GM12878 (cell line): ENCODE results near the gene LGALS1. TPM values are rescaled to one million over a fixed set of nuclear protein-coding genes. Genes with fewer than 3 reads are reported as not detected.

ENCODE experiments used
- NFYB ChIP-seq: IDR thresholded peaks from 2 replicates; pipeline ENCODE4 v1.6.1; 2011; ENCODE audit warnings: low read depth, mild to moderate bottlenecking, low read length, improper control_type of control experiment, moderate library complexity; ENCODE audit not compliant: insufficient read depth
- NR2C1 ChIP-seq: fragments of 450-650 bp; IDR thresholded peaks from 2 replicates; pipeline ENCODE4 v1.6.1; 2017; ENCODE audit warnings: antibody characterized with exemption, mild to moderate bottlenecking, moderate library complexity
- PAX8 ChIP-seq: fragments of 450-650 bp; IDR thresholded peaks from 2 replicates; pipeline ENCODE4 v1.6.1; 2017; ENCODE audit warnings: mild to moderate bottlenecking, moderate library complexity
- POLR2AphosphoS2 ChIP-seq: IDR thresholded peaks from 2 replicates; pipeline ENCODE4 v1.6.1; 2011; ENCODE audit warnings: low read depth, mild to moderate bottlenecking, low read length, improper control_type of control experiment, moderate library complexity
- SUZ12 ChIP-seq: fragments of 200-600 bp; sonication (generic); IDR thresholded peaks from one replicate; pipeline ENCODE4 v1.6.1; 2018; ENCODE audit warnings: antibody characterized with exemption, mild to moderate bottlenecking; ENCODE audit not compliant: unreplicated experiment
- TAF1 ChIP-seq: IDR thresholded peaks from 2 replicates; pipeline ENCODE4 v1.6.1; 2011; ENCODE audit warnings: mild to moderate bottlenecking, low read depth, low read length, borderline replicate concordance
- polyA plus RNA-seq, 11 experiments: library from polyadenylated mRNA; depleted of rRNA in 4 of 11; unstranded in 6 of 11; stranded (reverse) in 5 of 11; fragments of >200 nt; fragmentation: Nextera tagmentation in 4 of 11; fragmentation: Illumina TruSeq in 1 of 11; extraction: Ambion mirVana in 4 of 11; extraction: Trizol in 1 of 11; gene quantifications; 1 replicate in 1 of 11; 2 replicates in 10 of 11; pipeline versions ENCODE4 v1.2.1 to v1.2.3, GENCODE V29; 2011 to 2016; ENCODE audit warnings: inconsistent platforms in 2 of 11, missing spikeins in 2 of 11, low read depth in 1 of 11
- total RNA-seq, 4 experiments: library from RNA; depleted of rRNA in 3 of 4; stranded (reverse); fragments of >200 nt in 3 of 4; fragmentation: Illumina TruSeq in 1 of 4; extraction: Trizol in 1 of 4; gene quantifications; 2 replicates each; pipeline versions ENCODE4 v1.2.1 to v1.2.3, GENCODE V29; 2013 to 2021
- TF ChIP-seq, protein P1 (sequence below), 3 experiments: IDR thresholded peaks in 2 of 3; conservative IDR thresholded peaks in 1 of 3; 2 replicates each; pipeline ENCODE4 v1.5.1; 2011; ENCODE audit warnings: low read depth in 3 of 3, low read length in 3 of 3, mild to moderate bottlenecking in 3 of 3, control low read depth in 2 of 3, moderate library complexity in 2 of 3, inconsistent platforms in 1 of 3, mixed read lengths in 1 of 3; ENCODE audit not compliant: control insufficient read depth in 2 of 3, insufficient read depth in 1 of 3; ENCODE audit errors: extremely low read depth in 1 of 3
- TF ChIP-seq, protein P2 (sequence below): fragments of 450-650 bp; IDR thresholded peaks from 2 replicates; pipeline ENCODE4 v1.6.1; 2017; ENCODE audit warnings: low read depth, mild to moderate bottlenecking, moderate library complexity

LGALS1 gene
- total and polyA plus RNA-seq, 10 of the 15 experiments (the other 5 are each of a cell fraction or from before 2014, with no cell fraction given), result 312 to 1,889 (median 706) TPM

DNA sequence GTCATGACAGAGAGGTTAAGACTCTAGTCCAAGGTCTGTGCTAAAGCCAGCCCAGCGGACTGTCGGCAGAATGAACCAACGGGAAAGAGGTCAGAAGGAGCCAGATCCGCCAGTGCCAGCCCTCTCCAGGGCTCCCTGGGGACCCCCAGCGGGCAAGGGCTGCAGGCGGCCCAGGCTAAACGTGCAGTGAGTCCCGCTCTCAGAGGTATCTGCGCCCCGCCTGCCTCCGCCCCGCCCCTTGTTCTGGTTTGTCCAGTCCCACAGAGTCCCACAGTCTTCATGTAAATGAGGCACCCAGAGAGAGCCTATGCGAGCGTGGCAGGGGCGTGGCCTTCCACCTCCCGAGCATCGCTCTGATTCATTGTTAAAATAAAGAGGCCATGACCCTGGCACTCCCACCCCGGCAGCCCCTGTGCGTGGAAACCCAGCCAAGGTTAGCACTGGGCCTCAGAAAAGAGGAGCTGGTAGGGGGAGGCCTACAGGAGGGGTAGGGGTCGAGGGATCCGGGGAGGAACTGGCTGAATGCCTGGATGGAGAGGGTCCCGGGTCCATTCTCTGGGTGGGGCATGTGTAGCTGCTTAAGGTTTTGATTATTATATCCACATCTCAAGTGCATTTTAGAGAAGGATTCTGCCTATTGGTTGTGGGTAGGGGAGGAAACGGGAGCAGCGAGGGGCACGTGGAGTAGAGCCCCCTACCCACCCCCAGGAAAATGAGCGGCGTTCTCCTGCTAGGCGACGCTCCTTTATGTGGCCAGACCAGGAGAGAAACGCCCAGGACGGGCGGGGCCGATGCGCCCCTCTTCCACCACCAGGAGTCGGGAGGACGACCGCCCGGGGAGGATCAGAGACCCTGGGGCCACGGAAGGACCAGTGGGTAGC, 21.5 kb downstream of the LGALS1 start, which contains the start of gene TRIOBP (continued):
- TF ChIP-seq, protein P1, sequence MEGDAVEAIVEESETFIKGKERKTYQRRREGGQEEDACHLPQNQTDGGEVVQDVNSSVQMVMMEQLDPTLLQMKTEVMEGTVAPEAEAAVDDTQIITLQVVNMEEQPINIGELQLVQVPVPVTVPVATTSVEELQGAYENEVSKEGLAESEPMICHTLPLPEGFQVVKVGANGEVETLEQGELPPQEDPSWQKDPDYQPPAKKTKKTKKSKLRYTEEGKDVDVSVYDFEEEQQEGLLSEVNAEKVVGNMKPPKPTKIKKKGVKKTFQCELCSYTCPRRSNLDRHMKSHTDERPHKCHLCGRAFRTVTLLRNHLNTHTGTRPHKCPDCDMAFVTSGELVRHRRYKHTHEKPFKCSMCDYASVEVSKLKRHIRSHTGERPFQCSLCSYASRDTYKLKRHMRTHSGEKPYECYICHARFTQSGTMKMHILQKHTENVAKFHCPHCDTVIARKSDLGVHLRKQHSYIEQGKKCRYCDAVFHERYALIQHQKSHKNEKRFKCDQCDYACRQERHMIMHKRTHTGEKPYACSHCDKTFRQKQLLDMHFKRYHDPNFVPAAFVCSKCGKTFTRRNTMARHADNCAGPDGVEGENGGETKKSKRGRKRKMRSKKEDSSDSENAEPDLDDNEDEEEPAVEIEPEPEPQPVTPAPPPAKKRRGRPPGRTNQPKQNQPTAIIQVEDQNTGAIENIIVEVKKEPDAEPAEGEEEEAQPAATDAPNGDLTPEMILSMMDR (IDR thresholded peaks at IDR 0.05 in 2 of 3, conservative IDR thresholded peaks at IDR 0.05 in 1 of 3; ENCODE audit: control insufficient read depth in 2 of 3, extremely low read depth in 1 of 3, insufficient read depth in 1 of 3, low read depth in 3 of 3, low read length in 3 of 3), result peak; percentile 9 to 31 (median 12); a peak in 3 of 6 replicates
- TF ChIP-seq SUZ12, result no peak
- TF ChIP-seq, protein P2, sequence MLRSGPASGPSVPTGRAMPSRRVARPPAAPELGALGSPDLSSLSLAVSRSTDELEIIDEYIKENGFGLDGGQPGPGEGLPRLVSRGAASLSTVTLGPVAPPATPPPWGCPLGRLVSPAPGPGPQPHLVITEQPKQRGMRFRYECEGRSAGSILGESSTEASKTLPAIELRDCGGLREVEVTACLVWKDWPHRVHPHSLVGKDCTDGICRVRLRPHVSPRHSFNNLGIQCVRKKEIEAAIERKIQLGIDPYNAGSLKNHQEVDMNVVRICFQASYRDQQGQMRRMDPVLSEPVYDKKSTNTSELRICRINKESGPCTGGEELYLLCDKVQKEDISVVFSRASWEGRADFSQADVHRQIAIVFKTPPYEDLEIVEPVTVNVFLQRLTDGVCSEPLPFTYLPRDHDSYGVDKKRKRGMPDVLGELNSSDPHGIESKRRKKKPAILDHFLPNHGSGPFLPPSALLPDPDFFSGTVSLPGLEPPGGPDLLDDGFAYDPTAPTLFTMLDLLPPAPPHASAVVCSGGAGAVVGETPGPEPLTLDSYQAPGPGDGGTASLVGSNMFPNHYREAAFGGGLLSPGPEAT, result no peak
- TF ChIP-seq PAX8, result no peak
- TF ChIP-seq NFYB, result 0 out of 2 replicates have a peak, but pooled peaks have one; percentile 12
- no peak for TF ChIP-seq POLR2AphosphoS2
- no peak for TF ChIP-seq NR2C1
- TF ChIP-seq TAF1, result no peak
